HG03175 (cell line): ENCODE data around the gene CD96.
A peak's percentile ranks its signal among the peaks of the same experiment; 100 is the strongest.
"Not testable (repeated sequence)": the region's sequence is repeated elsewhere in the genome, so short reads cannot be mapped to it uniquely, and the experiment has no call there.

Source experiments
- ATAC-seq: cut with Tn5 transposase; IDR thresholded peaks from one replicate; pipeline ENCODE4 v1.9.1; 2021; ENCODE audit warnings: mild to moderate bottlenecking, moderate library complexity; ENCODE audit not compliant: unreplicated experiment

CD96 gene

GRCh38 chr3:111548092-111548491 lies 6.1 kb downstream of the CD96 start:
- ATAC-seq: peak; percentile 68

GRCh38 chr3:111548756-111549155 lies 6.8 kb downstream of the CD96 start:
- ATAC-seq: no peak

- not testable (repeated sequence) for ATAC-seq
These were observed 19.9 kb downstream of the CD96 start for GRCh38 chr3:111561902-111562301.

- ATAC-seq: no peak
These were observed 24.8 kb downstream of the CD96 start for GRCh38 chr3:111566844-111567243.

GRCh38 chr3:111568355-111568754 lies 26.4 kb downstream of the CD96 start:
- no peak for ATAC-seq

- no peak for ATAC-seq
These were observed 26.9 kb downstream of the CD96 start for GRCh38 chr3:111568911-111569310.

GRCh38 chr3:111570404-111571030 lies 28.5 kb downstream of the CD96 start:
- no peak for ATAC-seq

- no peak for ATAC-seq
These were observed 29.3 kb downstream of the CD96 start for GRCh38 chr3:111571282-111571681.

GRCh38 chr3:111571907-111572460 lies 30.0 kb downstream of the CD96 start:
- no peak for ATAC-seq

- ATAC-seq: no peak
These were observed 35.1 kb downstream of the CD96 start for GRCh38 chr3:111577113-111577512.

GRCh38 chr3:111577798-111578685 lies 36.0 kb downstream of the CD96 start:
- peak; percentile 93 for ATAC-seq

- ATAC-seq: no peak
These were observed 36.9 kb downstream of the CD96 start for GRCh38 chr3:111578867-111579266.

GRCh38 chr3:111579495-111579894 lies 37.5 kb downstream of the CD96 start:
- no peak for ATAC-seq

GRCh38 chr3:111581403-111582119 lies 39.6 kb downstream of the CD96 start:
- ATAC-seq: no peak

- ATAC-seq: no peak
These were observed 40.1 kb downstream of the CD96 start for GRCh38 chr3:111582120-111582474.

GRCh38 chr3:111584744-111585143 lies 42.7 kb downstream of the CD96 start:
- ATAC-seq: no peak

- no peak for ATAC-seq
These were observed 43.2 kb downstream of the CD96 start for GRCh38 chr3:111585217-111585616.

- no peak for ATAC-seq
These were observed 46.5 kb downstream of the CD96 start for GRCh38 chr3:111588527-111588926.

GRCh38 chr3:111589303-111590142 lies 47.5 kb downstream of the CD96 start:
- no peak for ATAC-seq

GRCh38 chr3:111590143-111590491 lies 48.1 kb downstream of the CD96 start:
- peak; percentile 33 for ATAC-seq

- ATAC-seq: no peak
These were observed 49.6 kb downstream of the CD96 start for GRCh38 chr3:111591555-111591954.
